ENCODE results near the gene CTXN2.

The CTXN2 gene

GRCh38 chr15:48153526-48153925, 37.9 kb upstream of the CTXN2 start:
- no peak overlapping the region for H3K4me3 ChIP-seq (ENCODE audit: low read depth, low read length)
- no peak for TF ChIP-seq CTCF (IDR thresholded peaks at IDR 0.05; ENCODE audit: low read depth, low read length, missing control alignments)
- DNase-seq (ENCODE audit: low read depth), result no peak

- no peak overlapping the region for H3K4me3 ChIP-seq (ENCODE audit: low read depth, low read length)
- DNase-seq (ENCODE audit: low read depth), result no peak
- no peak for TF ChIP-seq CTCF (IDR thresholded peaks at IDR 0.05; ENCODE audit: low read depth, low read length, missing control alignments)
Measured at GRCh38 chr15:48168616-48169015, 22.8 kb upstream of the CTXN2 start.

GRCh38 chr15:48170981-48171380, 20.5 kb upstream of the CTXN2 start:
- H3K4me3 ChIP-seq (ENCODE audit: low read depth, low read length), result no peak overlapping the region
- DNase-seq (ENCODE audit: low read depth), result no peak
- no peak for TF ChIP-seq CTCF (IDR thresholded peaks at IDR 0.05; ENCODE audit: low read depth, low read length, missing control alignments)

GRCh38 chr15:48175126-48175525, 16.3 kb upstream of the CTXN2 start:
- DNase-seq (ENCODE audit: low read depth), result no peak
- H3K4me3 ChIP-seq (ENCODE audit: low read depth, low read length), result no peak overlapping the region
- TF ChIP-seq CTCF (IDR thresholded peaks at IDR 0.05; ENCODE audit: low read depth, low read length, missing control alignments), result no peak

- H3K4me3 ChIP-seq (ENCODE audit: low read depth, low read length), result no peak overlapping the region
Measured at GRCh38 chr15:48176112-48176511, 15.4 kb upstream of the CTXN2 start.

GRCh38 chr15:48176957-48177356, 14.5 kb upstream of the CTXN2 start:
- no peak for DNase-seq (ENCODE audit: low read depth)
- TF ChIP-seq CTCF (IDR thresholded peaks at IDR 0.05; ENCODE audit: low read depth, low read length, missing control alignments), result no peak
- H3K4me3 ChIP-seq (ENCODE audit: low read depth, low read length), result peak overlapping the region; percentile 68; the same call in 1 of the 2 replicates

More at GRCh38 chr15:48176112-48176511, 15.4 kb upstream of the CTXN2 start:
- TF ChIP-seq CTCF (IDR thresholded peaks at IDR 0.05; ENCODE audit: low read depth, low read length, missing control alignments), result no peak
- DNase-seq (ENCODE audit: low read depth), result no peak

- no peak for TF ChIP-seq CTCF (IDR thresholded peaks at IDR 0.05; ENCODE audit: low read depth, low read length, missing control alignments)
- DNase-seq (ENCODE audit: low read depth), result peak; percentile 18
- peak overlapping the region; percentile 68 for H3K4me3 ChIP-seq (ENCODE audit: low read depth, low read length)
Measured at GRCh38 chr15:48177383-48177765, 14.1 kb upstream of the CTXN2 start.
